HEK293T (cell line): ENCODE results near the gene ZNF85.
"Not testable (repeated sequence)": the region's sequence is repeated elsewhere in the genome, so short reads cannot be mapped to it uniquely, and the experiment has no call there.

ENCODE experiments used
- FOXA1 ChIP-seq: fragments of 450-650 bp; IDR thresholded peaks from 2 replicates; pipeline ENCODE4 v1.6.1; 2016; ENCODE audit warnings: mild to moderate bottlenecking
- FOXM1 ChIP-seq: fragments of 450-650 bp; IDR thresholded peaks from 2 replicates; pipeline ENCODE4 v1.6.1; 2017; ENCODE audit warnings: mild to moderate bottlenecking, borderline replicate concordance
- L3MBTL2 ChIP-seq: fragments of 450-650 bp; conservative IDR thresholded peaks from 2 replicates; pipeline ENCODE4 v1.6.1; 2016; ENCODE audit warnings: mild to moderate bottlenecking
- PKNOX1 ChIP-seq: fragments of 450-650 bp; IDR thresholded peaks from 2 replicates; pipeline ENCODE4 v1.6.1; 2016
- SP1 ChIP-seq: fragments of 450-650 bp; IDR thresholded peaks from 2 replicates; pipeline ENCODE4 v1.6.1; 2017

GRCh38 chr19:20936322-20936947 is 13.4 kb downstream of the ZNF85 start:
- TF ChIP-seq FOXM1, FOXA1, SP1, PKNOX1, L3MBTL2: not testable (repeated sequence)
